HG03025 (cell line): ENCODE results near the gene ACBD6.

ENCODE experiments used
- ATAC-seq: cut with Tn5 transposase; IDR thresholded peaks from one replicate; pipeline ENCODE4 v1.9.1; 2021; ENCODE audit warnings: mild to moderate bottlenecking, moderate library complexity; ENCODE audit not compliant: unreplicated experiment, low FRiP score

Gene ACBD6

DNA sequence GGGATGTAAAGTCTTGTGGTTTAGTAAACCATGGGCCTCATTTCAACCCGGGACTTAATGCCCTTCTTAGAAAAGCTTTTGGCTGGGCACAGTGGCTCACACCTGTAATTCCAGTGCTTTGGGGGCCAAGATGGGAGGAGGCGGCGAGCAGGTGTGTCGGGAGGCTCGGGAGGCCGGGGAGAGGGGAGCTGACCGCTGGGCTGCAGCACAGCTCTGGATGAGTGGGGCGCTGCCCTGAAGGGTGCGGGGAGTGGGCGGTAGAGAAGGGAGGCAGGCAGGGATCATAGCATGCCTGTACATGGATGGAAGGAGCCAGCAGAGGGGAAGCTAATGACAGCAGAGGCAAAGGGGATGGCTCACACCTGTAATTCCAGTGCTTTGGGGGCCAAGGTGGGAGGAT lies 241.3 kb downstream of the ACBD6 start:
- no peak for ATAC-seq

DNA sequence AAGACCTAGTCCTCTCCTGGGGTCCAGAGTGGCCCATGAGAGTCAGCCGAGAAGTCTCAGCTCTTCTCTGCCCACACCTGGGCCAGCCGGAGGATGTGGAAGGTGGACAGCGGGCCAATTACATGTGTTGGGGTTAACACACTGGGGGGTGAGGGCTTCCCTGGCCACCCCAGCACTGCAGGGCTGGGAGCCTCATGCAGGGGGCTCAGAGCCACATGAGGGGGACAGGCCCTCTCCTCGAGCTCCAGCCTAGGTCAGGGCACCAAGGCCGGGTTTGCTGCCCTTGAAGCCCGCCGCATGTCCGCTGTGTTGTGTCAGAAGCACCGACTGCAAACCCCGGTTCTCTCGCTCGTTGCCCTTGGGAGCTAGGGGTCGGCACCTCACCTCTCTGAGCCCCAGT lies 241.8 kb downstream of the ACBD6 start:
- no peak for ATAC-seq

DNA sequence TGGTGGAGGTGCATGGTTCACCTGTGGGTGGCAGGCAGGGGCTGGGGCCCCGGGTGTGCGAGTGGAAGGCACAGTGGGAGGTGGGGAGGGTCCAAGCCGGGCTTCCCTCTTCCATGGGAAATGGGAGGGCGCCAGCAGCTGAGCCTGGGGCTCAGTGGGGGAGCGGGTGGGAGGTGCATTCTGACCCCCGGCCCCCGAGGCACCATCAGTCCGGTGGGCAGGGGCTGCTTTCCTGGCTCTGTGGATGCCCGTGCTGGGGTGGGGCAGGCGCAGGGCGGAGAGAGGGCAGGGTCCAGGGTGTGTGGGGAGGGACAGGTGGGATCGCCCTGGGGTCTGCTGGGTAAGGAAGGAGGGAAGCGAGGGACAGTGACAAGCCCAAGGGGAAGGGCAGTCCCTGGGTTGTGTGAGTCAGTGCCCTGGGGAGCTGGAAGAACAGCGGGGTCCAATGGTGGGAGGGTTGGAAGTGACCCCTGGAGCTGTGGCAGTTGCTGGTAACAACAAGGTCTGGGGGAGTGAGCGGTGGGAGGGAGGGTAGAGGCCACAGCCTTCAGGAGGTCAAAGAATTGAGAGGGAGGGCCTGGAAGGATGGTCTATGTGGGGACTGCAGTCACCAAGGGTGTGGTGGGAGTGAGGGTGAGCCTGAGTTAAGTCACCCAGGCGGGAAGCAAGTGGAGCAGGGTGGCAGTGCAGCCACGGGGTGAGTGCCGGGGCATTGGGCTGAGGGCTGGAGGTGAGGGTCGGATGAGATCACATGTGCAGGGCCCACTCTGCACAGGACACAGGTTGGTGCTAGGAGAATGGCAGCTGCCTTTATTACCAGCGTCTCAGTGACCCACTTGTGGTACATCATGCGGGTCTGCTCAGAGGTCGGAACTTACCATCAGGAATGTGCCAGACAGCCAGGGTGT lies 242.7 kb downstream of the ACBD6 start:
- no peak for ATAC-seq

DNA sequence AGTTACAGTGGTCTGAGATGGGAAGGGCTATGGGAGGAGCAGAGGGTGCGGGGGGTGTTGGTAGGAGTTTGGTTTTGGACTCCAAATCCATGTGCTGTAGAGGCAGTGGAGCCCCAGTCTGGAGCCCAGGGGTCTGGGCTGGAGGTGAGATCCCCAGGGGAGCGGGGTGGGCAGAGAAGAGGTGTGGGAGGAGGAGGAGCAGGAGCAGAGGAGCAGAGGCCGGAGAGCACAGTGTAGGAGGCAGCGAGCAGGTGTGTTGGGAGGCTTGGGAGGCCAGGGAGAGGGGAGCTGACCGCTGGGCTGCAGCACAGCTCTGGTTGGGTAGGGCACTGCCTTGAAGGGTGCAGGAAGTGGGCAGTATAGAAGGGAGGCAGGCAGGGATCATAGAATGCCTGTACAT lies 243.4 kb downstream of the ACBD6 start:
- no peak for ATAC-seq

DNA sequence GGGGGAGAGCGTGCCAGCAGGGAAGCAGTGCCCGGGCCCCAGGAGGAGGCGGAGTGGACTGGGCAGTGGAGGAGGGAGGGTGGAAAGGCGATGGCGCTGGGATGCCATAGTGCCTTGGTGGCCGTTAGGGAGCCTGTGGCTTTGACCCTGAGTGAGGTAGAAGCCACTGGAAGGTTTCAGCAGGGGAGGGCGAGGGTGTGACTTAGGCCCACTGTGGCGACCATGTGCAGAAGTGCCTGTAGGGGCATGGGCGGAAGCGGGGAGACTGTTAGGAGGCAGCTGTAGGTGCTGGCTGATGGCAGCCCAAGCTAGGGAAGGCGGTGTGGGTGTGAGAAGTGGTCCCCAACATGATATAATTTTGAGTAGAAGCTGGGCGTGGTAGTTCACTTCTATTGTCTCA lies 244.1 kb downstream of the ACBD6 start:
- ATAC-seq: no peak

DNA sequence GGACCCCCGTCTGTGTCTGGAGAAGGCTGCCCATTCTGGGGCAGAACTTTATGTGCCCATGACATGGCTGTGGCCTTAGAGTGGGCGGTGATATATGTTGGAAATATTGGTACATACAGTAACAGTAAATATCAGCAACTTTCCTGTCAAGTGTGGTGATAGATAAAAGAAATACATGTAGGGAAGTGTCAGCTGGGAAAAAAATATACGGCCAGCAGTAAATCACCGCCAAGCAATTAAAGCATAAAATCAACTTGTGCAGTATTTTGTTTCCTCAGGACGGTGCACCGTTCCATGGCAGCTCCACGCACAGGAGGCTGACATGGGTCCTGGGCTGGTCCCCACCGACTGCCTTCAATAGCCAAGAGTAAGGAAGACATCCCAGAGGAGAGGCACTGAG lies 244.9 kb downstream of the ACBD6 start:
- no peak for ATAC-seq

DNA sequence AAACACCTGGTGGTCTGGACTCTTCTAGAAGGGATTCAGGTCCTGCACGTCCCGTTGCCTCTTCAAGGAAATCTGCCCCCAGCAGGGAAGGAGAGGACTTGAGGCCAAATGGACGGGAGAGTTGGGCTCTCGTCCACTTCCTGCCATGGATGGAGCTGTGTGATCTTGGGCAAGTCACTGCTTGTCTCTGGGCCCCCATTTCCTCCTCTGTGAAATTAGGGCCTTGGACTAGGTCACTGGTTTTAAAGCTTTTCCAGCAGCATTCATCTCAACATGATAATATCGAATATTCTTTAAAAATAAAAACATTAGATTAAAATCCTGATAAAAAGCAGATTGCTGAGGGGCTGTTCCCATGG lies 245.4 kb downstream of the ACBD6 start:
- ATAC-seq: no peak

DNA sequence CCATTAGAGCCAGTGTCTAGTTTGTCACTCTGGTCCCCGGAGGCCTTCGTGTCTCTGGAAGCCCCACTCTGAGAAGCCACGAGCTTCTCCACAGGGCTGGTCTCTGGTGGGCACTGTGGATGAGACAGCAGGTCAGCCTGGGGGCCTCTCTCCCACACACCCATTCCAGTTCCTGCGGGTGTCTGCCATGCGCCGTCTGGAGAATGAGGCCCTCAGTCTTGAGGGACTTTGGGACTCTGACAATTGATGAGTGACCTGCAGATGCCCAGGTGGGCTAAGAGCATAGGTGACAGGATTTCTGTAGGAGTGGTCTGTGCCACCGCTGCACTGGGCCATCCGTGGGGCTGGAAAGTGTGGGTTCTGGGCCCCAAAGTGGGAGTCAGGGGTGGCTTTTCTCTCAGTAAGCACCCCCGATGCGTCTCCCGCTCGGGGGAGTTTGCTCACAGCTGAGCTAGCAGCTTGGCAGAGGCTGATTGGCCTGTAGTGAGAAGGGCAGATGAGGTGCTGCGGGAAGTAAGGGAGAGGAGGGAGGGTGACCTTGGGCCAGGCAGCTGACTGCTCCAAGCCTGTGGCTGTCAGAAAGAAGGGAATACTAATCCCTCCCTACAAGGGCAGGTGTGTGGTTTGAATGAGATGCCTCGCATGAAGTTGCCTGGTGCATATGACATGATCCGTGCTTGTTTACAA lies 245.9 kb downstream of the ACBD6 start:
- ATAC-seq: no peak

DNA sequence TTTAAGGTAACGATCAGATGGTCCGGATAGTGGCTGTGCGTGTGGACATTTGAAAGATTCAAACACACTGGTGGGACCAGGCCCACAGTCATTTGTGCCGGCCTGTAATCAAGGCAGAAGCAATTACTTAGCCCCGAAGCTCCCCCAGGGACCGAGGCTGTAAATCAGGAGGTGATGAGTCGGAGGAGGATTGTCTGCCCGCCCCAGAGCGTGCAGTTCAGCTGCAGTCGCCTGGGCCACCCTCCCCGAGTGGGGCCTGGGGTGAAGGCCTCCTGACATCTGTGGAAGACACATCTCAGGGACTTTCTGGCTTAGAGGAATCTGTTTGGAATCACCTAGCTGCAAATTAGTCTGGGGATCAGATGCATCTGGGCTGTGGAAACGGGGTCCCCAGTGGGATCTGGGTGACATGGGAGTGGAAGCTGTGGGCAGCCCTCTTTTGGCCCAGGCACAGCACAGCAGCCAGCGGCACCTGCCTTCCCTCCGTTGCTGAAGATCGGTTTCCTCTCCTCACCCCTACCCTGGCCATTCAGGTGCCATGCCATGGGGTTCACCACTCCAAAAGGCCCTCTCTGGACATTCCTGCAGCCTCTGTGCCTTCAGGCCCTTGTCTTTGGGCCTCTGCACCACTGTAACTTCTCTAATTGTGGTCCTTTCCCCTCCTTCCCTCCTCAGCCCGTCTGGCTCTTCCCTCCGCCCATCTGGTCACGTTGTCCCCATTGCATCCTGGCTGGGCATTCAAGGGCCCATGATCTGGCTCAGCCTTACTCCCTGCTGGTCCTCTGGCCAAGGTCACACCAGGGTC lies 246.6 kb downstream of the ACBD6 start:
- ATAC-seq: no peak

DNA sequence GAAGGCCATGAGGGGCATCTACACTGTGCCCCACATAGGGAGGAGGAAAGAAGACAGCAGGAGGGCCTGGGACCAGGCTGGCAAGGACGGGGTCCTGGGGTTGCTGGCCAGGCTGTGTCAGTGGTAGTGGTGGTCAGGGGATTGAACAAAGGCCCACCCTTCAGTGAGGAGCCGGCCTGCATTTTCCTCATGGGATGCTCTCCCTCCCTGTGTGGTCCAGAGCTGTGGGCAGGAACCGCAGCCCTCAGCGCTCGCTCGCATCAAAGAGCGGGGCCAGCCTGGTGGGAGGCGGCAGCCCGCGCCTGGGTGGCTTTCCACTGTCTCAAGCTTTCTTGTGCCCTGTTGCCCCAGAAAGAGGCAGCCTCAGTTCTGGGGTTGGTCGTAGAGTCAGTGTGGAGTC lies 247.5 kb downstream of the ACBD6 start:
- no peak for ATAC-seq

DNA sequence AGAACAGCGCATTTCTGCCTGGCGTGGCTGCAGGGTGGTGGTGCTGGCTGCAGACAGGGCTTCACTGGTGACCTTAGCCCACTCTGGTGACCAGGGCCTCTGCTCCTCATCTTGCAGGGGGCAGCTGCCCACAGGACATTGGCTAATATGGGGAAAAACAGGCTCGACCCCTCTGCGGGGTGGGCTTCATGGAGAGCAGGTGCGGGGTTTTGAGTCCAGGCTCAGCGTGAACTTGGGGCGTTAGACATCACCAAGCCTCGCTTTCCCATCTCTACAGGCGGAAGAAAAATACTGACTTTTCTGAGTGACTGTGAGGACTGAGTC lies 247.9 kb downstream of the ACBD6 start:
- ATAC-seq: no peak

DNA sequence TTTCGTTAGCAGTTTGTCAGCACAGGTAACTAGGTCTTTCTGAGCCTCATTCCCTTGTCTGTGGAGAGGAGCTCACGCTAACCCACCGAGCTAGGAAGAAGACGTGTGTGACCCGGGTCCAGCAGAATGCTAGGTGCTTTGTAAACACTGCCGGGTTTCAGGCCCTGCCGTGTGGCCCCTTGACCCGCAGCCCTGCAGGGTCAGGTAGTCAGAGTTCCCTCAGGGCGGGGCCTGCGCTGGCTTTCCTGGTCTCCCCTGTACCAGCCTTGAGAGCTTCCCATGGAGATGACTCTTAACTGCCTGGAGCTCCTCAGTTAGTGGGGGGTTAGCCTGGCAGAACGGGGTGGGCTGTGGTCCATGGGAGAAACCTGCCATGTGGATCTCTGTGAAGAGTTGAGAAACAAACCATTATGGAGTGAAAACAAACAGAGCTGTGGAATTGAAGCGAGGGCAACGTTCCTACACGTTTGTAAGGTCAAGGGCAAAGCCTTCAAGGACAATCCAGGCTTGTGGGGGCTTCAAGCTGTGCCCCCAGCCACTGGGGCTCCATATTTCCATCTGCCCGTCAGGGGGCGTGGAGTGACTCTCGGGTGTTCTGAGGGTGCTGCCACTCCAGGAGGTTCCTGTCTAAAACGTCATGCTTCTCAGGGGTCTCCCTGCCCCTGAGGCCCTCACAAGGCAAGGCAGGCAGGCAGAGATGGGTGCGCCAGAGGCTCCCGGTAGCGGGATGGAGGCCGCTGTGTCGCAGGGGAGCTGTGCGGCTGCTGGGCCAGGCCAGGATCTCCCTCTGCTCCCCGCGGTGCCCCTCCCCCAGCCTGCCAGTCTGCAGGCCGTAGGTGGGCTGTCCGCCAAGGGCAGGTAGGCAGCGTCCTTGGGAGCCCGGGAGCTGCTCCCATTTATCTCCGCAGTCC lies 248.5 kb downstream of the ACBD6 start:
- no peak for ATAC-seq

DNA sequence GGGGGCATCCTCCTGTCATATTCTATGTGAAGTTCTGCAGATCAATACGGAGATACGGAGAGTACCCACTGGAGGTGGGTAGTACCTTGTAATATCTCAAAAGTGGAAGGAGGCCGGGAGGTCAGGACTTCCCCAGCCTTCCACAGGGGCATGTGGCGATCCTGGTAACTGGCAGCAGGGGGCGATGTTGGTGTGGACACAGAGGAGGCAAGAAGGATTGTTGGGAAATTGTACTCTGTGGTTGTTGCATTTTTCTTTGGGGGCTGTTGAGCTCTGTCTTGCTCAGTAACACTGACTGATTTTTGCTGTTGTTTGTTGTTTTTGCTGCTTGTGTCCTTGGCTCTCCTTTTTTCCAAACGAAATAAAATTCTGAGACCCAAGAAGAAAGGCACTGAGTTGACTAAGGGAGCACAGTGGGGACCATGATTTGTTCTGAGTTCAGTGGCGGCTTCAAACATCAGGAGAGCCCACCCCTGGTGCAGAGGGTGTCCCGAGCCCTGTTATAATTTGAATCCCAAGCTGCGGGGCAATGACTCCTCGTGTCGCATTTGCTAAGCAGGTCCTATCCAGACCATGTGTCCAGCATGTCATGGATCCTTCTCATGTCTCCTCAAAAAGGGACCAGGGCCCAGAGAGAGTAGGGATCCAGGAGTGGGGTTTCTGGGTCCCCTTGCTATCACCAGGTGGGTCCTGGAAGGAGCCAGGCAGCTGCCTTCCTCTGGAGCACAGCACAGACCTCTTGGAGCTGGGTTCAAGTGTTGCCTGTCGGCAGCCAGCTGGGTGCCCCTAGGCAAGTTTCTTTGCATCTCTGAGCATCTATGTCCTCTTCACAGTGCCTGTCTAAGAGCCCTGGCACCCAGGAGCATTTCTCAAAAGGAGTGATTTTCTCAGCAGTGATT lies 249.5 kb downstream of the ACBD6 start:
- ATAC-seq: no peak

DNA sequence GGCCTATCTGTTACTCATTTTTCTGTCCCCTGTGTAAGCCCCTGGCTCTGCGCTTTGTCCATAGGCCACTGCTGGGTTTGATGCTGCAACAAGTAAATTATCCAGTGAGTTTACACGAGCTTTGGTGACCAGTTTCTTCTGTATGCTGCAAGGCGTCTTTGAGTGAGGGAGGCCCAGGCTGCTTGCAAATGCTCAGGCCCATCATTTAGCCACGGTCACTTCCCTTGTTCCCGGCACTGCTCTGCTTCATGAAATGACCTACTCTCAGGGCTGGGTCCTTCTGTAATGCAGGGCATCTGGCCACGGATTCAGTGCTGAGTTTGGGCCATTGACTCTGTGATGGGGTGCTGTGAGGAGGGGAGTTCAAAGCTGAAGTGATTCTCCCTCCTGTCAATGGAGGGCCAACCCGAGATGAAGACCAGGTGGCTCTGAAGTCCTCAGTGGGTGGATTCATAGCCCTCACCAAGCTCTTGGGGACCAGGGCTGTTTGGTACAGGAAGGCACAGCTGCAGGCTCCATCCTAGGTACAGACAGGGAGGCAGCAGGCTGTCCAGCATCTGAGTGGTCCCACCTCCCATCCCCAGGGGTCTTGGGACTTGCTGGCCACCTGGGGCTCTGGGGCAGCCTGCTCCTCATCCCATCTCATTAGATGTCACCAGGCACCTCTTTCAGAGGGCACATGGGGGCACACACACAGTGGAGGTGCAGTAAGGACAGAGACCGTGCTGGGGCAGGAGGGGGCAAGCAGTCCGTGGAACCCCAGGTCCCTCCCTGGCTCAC lies 250.7 kb downstream of the ACBD6 start:
- no peak for ATAC-seq

DNA sequence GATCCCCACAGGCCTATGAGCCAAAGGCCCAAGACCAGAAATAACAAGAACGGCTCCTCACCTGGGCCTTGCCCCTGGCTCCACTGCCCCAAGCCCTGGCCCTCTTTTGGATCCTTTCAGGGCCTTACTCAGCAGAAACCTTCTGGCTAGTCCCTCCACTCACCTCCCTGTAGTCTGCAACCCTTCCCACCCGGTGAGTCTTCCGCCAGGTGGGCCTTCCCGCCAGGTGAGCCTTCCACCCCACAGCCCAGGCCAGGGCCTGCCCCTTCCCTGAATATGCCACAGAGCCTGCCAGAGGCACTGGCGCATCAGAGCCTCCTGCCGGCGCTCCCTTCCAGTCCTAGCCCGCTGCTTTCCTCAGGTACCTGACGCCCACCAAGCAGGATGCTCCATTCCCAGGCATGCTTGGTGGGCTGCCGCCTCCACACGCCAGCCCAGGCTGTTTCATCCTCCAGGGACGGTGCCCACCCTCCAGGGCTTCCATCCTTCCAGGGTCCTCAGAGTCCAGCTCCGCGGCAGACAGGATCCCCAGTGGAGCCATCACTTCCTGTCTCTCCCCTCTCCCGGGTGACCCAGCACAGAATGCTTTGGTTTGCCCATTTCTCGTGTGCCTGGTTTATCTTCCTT lies 251.4 kb downstream of the ACBD6 start:
- ATAC-seq: no peak

DNA sequence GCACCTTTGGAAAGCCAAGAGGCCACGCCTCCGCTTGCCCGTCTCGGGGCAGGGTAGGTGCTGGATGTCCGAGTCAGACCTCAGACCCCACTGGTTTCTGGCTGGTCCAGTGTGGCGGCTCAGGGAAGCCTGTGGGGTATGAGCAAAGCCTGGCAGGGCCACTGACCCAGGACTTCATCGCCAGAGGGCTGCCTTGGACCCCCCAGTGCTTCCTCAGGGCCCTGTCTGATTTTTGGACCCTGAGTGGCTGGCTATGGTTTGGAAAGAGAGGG lies 251.9 kb downstream of the ACBD6 start:
- ATAC-seq: no peak

DNA sequence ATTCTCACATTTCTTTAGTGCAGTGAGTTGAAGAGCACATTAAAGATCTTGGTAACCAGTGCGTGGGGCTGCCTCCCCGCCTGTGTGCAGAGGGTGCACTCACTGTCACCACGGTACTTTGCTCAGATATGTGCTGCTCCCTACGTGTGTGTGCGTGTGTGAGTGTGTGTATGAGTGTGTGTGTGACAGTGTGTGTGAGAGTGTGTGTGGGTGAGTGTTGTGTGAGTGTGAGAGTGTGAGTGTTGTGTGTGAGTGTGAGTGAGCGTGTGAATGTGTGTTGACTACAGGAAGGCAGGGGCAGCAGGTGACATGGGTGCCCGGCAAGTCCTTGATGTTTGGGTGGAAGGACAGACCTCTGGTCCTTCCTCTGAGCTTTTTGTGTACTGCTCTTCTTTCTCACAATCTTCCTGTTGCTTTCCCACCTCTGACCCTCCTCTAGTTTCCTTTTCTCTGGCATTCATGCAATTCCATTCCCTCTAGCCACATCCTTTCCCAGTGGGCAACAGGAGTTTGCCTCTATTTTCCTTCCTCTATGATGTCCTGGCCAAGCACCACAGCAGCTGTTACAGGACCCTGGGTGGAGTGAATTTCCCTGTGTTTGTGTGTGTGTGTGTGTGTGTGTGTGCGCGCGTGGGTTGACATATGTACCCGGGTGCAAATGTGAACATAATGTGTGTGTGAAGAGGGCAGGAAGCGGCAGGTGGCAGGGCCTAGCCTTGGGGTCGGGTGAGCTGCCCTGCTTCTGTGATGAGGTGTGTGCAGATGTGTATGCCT lies 252.5 kb downstream of the ACBD6 start:
- ATAC-seq: no peak
